Hematopoietic multipotent progenitor cell (in vitro differentiated cells): ENCODE results near the gene CAMK2D. TPM values are rescaled to one million over a fixed set of nuclear protein-coding genes. Genes with fewer than 3 reads are reported as not detected.

ENCODE experiments used
- DNase-seq, 3 donors: peaks; one replicate each; pipeline ENCODE4 v3.0.0-alpha.2; 2011 to 2015; ENCODE audit warnings: low read depth in 2 of 3, low spot score in 2 of 3
- total RNA-seq: library from RNA; depleted of rRNA; stranded (reverse); fragments of >200 nt; gene quantifications from one replicate; pipeline ENCODE4 v1.2.3, GENCODE V29; 2012

The CAMK2D gene
- total RNA-seq, 1 donor, result 1.3 TPM

- DNase-seq, result no peak
These were observed 117.1 kb downstream of the CAMK2D start for GRCh38 chr4:113644398-113644797.

GRCh38 chr4:113643505-113643904 is 118.0 kb downstream of the CAMK2D start:
- DNase-seq, result no peak

DNA sequence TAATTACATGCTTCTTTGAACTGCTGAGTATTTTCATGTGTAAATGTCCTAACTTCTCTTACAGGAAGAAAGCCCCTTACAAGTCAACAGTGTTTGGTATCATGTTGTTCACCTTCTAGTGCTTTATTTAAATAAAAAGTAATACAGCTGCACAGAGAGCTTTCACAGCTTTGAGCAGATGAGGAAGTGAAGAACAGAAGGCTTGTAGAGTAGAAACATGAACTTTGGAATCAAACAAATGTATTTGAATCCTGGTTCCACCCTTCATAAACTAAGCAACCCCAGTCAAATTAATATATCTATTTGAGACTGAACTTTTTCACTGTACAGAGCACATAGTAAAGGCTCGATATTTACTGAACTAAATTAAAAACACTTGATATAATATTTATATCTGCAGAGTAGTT is 120.5 kb downstream of the CAMK2D start:
- peak in 1 of 3 donors; percentile 14 for DNase-seq

GRCh38 chr4:113639326-113639725 is 122.2 kb downstream of the CAMK2D start:
- DNase-seq, result peak in 2 of 3 donors; percentile 36 to 39

GRCh38 chr4:113638562-113638832 is 123.0 kb downstream of the CAMK2D start:
- DNase-seq, result no peak

DNA sequence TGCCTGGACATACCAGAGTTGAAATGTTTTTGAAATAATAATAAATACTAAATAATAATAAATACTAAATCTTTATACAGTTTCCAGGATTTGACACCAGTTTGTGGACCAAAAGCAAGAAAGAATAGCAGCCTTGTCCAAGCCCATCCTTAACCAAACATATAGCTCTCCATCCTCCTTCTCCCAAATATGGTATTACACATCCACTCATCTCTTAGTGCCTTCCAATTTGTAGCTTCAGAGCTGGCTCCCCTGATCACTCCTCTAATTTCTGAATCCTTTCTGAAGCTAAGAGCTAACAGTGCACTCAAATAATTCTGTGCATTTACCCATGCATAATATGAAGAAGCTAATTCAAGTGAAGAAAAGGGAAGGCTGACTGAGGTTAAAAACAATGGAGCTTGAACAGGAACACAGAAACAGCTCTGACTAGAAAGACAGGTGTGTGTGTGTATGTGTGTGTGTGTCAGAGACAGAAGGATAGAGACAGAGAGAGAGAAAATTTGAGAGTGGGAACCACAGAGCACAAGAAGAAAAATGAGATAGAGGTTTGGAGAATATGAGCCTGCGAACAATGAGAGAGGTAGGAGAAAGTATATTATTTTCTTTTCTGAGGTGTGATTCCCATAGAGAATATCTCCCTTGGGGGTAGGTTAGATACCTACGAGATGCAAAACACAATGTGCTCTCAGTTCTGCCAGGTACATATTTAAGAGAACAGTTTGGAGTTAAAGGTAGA is 123.5 kb downstream of the CAMK2D start:
- peak in 1 of 3 donors; percentile 13 for DNase-seq

GRCh38 chr4:113637363-113637762 is 124.2 kb downstream of the CAMK2D start:
- DNase-seq, result peak in 1 of 3 donors; percentile 9

GRCh38 chr4:113636877-113637276 is 124.7 kb downstream of the CAMK2D start:
- peak; percentile 11 to 86 (median 67) for DNase-seq

GRCh38 chr4:113636438-113636818 is 125.1 kb downstream of the CAMK2D start:
- DNase-seq, result peak; percentile 6 to 62 (median 44)

- no peak for DNase-seq
These were observed 125.7 kb downstream of the CAMK2D start for GRCh38 chr4:113635739-113636437.

DNA sequence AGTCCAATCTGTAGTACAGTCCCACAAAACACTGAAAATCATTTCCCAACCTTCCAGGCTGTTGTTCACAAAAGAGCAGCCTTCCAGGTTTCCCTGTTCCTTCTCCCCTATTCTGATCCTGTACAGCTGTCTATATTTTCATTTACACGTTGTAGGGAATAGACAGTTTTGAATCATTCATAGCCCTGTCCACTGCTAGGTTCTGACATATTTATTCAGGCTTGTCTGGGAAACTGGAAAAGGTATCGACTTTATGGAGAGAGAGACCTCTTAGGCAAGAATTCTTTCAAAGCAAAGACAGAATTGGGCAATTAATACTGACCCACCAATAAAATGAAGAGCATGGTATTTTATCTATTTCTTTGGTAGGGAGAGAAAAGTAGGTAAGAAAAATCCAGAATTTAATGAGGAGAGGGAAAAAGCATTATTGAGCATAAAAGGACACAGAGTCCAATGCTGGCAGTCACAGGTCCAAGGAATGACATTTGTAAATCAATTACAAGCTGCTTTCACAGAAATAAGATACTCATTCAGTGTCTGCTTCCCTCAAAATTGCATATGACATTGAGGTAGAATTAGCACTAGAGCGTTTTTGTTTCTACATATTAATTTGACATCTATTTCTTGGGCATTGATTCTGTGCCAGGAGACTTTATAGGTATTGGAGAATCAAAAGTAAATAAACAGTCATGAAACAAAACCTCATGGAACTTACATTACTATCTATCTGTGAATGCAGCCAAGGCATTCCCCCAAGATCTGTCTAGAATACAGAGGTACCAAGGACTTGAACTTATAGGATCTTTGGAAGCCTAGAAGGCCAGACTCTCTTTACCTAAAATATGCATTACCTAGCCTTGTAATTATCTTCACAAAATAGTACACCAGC is 127.2 kb downstream of the CAMK2D start:
- DNase-seq, result no peak

DNA sequence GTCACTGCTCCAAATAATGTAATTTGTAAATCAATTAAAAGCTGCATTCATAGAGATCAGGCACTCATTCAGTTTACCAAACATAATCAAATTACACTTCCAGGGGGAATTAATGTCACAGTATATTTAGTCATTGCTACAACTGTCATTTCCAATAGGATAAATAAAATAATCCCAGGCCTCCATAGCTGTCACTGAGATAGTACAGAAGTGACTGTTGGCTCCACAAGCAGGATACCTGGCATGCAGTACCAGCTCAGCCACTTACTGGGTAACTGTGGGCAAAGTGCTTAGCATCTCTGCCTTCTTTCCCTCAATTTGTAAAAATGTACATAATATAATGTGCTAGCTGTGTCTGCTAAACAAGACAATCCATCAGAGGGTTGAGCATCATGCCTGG is 128.1 kb downstream of the CAMK2D start:
- no peak for DNase-seq

DNA sequence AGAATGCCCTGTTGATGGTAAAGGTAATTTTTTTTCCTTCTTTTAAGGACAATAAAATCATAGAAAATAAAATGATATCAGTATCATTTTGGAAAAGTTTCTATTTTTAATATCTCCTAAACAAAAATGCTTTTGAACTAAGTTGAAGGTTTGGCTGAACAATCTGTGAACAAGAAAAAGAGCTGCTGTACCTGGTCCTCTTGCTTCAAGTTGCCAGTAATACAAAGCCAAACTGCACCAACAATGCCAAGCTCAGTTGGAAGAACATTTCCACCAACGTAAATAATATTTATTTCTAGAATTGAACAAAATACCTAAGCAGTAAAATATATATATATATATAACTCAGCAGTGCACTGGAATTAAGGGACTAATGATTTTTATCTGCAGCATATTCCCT is 132.8 kb downstream of the CAMK2D start:
- DNase-seq, result no peak

GRCh38 chr4:113627321-113627720 is 134.2 kb downstream of the CAMK2D start:
- no peak for DNase-seq

GRCh38 chr4:113625902-113626301 is 135.6 kb downstream of the CAMK2D start:
- DNase-seq, result no peak

- no peak for DNase-seq
These were observed 138.2 kb downstream of the CAMK2D start for GRCh38 chr4:113623274-113623894.

- DNase-seq, result no peak
These were observed 139.9 kb downstream of the CAMK2D start for GRCh38 chr4:113621633-113622032.

DNA sequence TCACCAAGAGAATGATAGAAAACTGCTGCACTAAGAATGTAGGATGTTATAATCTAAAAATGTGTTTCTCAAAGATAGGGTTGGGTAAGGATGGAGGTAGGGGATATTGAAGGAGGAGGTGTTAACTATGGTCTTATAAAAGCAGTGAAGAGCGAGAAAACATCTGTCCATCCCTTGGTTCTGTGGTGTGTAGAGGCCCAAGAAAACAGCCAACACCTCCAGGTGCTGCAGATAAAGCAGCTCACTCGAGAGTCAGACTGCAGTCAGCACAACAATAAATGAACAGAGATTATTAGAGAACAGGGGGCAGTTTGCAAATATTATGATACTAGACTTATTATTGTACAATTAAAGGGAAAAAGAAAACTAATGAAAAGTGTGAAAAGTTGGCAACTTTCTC is 141.5 kb downstream of the CAMK2D start:
- DNase-seq, result no peak

- no peak for DNase-seq
These were observed 142.0 kb downstream of the CAMK2D start for GRCh38 chr4:113619526-113619925.

- DNase-seq, result no peak
These were observed 143.3 kb downstream of the CAMK2D start for GRCh38 chr4:113618205-113618604.

DNA sequence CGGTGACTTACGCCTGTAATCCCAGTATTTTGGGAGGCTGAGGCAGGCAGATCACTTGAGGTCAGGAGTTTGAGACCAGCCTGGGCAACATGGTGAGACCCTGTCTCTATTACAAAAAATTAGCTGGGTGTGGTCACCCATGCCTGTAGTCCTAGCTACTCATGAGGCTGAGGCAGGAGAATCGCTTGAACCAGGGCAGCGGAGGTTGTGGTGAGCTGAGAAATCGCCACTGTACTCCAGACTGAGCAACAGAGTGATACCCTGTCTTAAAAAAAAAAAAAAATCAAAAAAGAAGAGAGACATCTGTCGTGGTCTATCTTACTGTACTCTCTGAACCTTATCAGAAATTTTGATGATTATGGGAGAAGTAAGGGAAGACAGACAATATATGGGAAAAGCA is 144.3 kb downstream of the CAMK2D start:
- no peak for DNase-seq
